Measurements from ENCODE around the gene RNASEL. TPM values are rescaled to one million over a fixed set of nuclear protein-coding genes. Genes with fewer than 3 reads are reported as not detected.

RNASEL gene
- total RNA-seq, 1 donor from 2014 or later, result 6.2 TPM

DNA sequence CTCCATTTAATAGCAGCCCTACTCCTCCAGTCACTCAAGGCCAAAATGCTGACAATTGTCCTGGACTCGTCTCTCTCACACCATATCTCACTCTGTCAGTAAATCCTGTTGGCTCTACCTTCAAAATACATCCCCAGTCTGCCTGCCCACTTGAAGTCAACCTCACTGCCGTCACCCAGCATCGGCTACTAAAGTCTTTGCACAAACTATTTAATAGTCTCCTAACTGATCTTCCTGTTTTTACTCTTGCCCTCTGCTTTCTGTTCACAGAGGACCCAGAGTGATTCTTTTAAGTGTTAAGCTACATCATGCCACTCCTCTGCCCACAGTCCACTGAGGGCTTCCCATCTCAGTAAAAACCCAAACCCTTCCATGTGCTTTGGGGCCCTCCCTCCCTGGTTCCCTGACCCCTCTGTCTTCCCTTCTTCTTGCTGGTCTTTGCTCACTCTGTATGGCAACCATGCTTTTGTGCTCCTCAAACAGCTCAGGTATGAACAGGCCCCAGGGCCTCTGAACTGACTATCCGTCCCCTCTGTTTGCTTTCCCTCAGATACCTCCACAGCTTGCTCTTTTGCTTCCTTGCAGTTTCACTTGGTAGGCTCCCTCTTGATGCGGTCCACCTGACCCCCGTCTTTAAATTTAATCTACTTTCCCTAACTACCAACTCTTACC lies 19.0 kb downstream of the RNASEL start:
- Histone ChIP-seq H3K79me2 (ENCODE audit: low read depth) (no peaks in the 10 kb centered on the region), H4K20me1 (ENCODE audit: low read depth) (no peaks in the 10 kb centered on the region), H3F3A (ENCODE audit: low read depth) (no peaks in the 10 kb centered on the region), H3K9ac (no peak overlapping the region), H3K4me3 (no peak overlapping the region), H3K9me3 (ENCODE audit: low read depth) (no peaks in the 10 kb centered on the region), H3K4me1 (no peaks in the 10 kb centered on the region), H3K4me2 (no peak overlapping the region), H3K27me3 (no peaks in the 10 kb centered on the region), H3K36me3 (no peaks in the 10 kb centered on the region), H3K27ac (no peak overlapping the region), H2AFZ (replicated peaks) (no peak overlapping the region)
- Mint-ChIP-seq H3K4me3 (no peak overlapping the region), H3K9me3 (no peaks in the 10 kb centered on the region), H3K27ac (no peak overlapping the region), H3K36me3 (no peaks in the 10 kb centered on the region), H3K27me3 (ENCODE audit: insufficient read depth, low read depth) (no peaks in the 10 kb centered on the region), H3K4me1 (no peaks in the 10 kb centered on the region)
- TF ChIP-seq CTCF (IDR thresholded peaks at IDR 0.05) (no peak), EZH2 (IDR thresholded peaks at IDR 0.05) (no peak), EZH2phosphoT487 (IDR thresholded peaks at IDR 0.05) (no peak)
- DNase-seq (ENCODE audit: low spot score), result no peak

GRCh38 chr1:182568647-182569284 lies 20.3 kb downstream of the RNASEL start:
- no peaks in the 10 kb centered on the region for H3K9me3 ChIP-seq (ENCODE audit: low read depth)
- Mint-ChIP-seq H3K9me3 (no peaks in the 10 kb centered on the region), H3K36me3 (no peaks in the 10 kb centered on the region), H3K4me1 (no peaks in the 10 kb centered on the region), H3K27ac (no peak overlapping the region), H3K4me3 (no peak overlapping the region), H3K27me3 (ENCODE audit: insufficient read depth, low read depth) (no peaks in the 10 kb centered on the region)
- H3K4me1 ChIP-seq, result no peaks in the 10 kb centered on the region
- no peak for TF ChIP-seq EZH2 (IDR thresholded peaks at IDR 0.05)
- no peak for TF ChIP-seq EZH2phosphoT487 (IDR thresholded peaks at IDR 0.05)
- H3K27me3 ChIP-seq, result no peaks in the 10 kb centered on the region
- no peak overlapping the region for H2AFZ ChIP-seq (replicated peaks)
- DNase-seq (ENCODE audit: low spot score), result no peak
- H3K4me3 ChIP-seq, result no peak overlapping the region
- no peak overlapping the region for H3K27ac ChIP-seq
- H3F3A ChIP-seq (ENCODE audit: low read depth), result no peaks in the 10 kb centered on the region
- no peak overlapping the region for H3K4me2 ChIP-seq
- H3K36me3 ChIP-seq, result no peaks in the 10 kb centered on the region
- no peaks in the 10 kb centered on the region for H3K79me2 ChIP-seq (ENCODE audit: low read depth)
- no peak overlapping the region for H3K9ac ChIP-seq
- H4K20me1 ChIP-seq (ENCODE audit: low read depth), result no peaks in the 10 kb centered on the region

- Histone ChIP-seq H3K4me1 (no peaks in the 10 kb centered on the region), H3K4me2 (no peak overlapping the region), H3F3A (ENCODE audit: low read depth) (no peaks in the 10 kb centered on the region), H3K27me3 (no peaks in the 10 kb centered on the region), H3K36me3 (no peaks in the 10 kb centered on the region), H3K27ac (no peak overlapping the region), H3K4me3 (no peak overlapping the region), H3K79me2 (ENCODE audit: low read depth) (no peaks in the 10 kb centered on the region), H3K9me3 (ENCODE audit: low read depth) (no peaks in the 10 kb centered on the region), H4K20me1 (ENCODE audit: low read depth) (no peaks in the 10 kb centered on the region), H3K9ac (no peak overlapping the region), H2AFZ (replicated peaks) (no peak overlapping the region)
- DNase-seq (ENCODE audit: low spot score), result no peak
- no peaks in the 10 kb centered on the region for H3K27me3 Mint-ChIP-seq (ENCODE audit: insufficient read depth, low read depth)
- H3K27ac Mint-ChIP-seq, result no peak overlapping the region
- H3K36me3 Mint-ChIP-seq, result no peaks in the 10 kb centered on the region
- H3K4me3 Mint-ChIP-seq, result no peak overlapping the region
- H3K4me1 Mint-ChIP-seq, result no peaks in the 10 kb centered on the region
- no peak for TF ChIP-seq CTCF (IDR thresholded peaks at IDR 0.05)
- TF ChIP-seq EZH2 (IDR thresholded peaks at IDR 0.05), result no peak
- TF ChIP-seq EZH2phosphoT487 (IDR thresholded peaks at IDR 0.05), result no peak
- no peaks in the 10 kb centered on the region for H3K9me3 Mint-ChIP-seq
Measured at GRCh38 chr1:182567629-182568028, 21.4 kb downstream of the RNASEL start.

DNA sequence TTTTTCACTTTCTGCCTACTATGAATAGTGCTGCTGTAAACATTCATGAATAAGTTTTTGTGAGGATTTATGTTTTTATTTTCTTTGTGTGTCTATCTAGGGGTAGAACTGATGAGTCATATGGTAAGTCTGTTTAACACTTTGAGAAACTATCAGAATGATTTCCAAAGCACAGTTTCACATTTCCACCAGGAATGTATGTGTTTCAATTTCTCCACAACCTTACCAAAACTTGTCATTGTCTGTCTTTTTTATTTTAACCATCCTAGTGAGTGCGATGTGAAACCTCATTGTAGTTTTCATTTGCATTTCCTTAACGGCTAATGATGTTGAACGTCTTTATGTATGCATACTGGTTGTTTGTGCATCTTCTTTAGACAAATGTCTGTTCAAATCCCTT lies 23.5 kb downstream of the RNASEL start:
- Mint-ChIP-seq H3K27me3 (ENCODE audit: insufficient read depth, low read depth) (no peaks in the 10 kb centered on the region), H3K9me3 (no peaks in the 10 kb centered on the region), H3K27ac (no peak overlapping the region), H3K4me3 (no peak overlapping the region), H3K4me1 (no peaks in the 10 kb centered on the region), H3K36me3 (no peaks in the 10 kb centered on the region)
- Histone ChIP-seq H4K20me1 (ENCODE audit: low read depth) (no peaks in the 10 kb centered on the region), H3K27ac (no peak overlapping the region), H3K4me3 (no peak overlapping the region), H3K79me2 (ENCODE audit: low read depth) (no peaks in the 10 kb centered on the region), H3K4me2 (no peak overlapping the region), H3K27me3 (no peaks in the 10 kb centered on the region), H3K36me3 (no peaks in the 10 kb centered on the region), H3K4me1 (no peaks in the 10 kb centered on the region), H3F3A (ENCODE audit: low read depth) (no peaks in the 10 kb centered on the region), H3K9me3 (ENCODE audit: low read depth) (no peaks in the 10 kb centered on the region), H3K9ac (no peak overlapping the region), H2AFZ (replicated peaks) (no peak overlapping the region)
- TF ChIP-seq CTCF (IDR thresholded peaks at IDR 0.05) (no peak), EZH2phosphoT487 (IDR thresholded peaks at IDR 0.05) (no peak), EZH2 (IDR thresholded peaks at IDR 0.05) (no peak)
- DNase-seq (ENCODE audit: low spot score), result no peak

All from neural progenitor cell (in vitro differentiated cells).